Gastroesophageal sphincter (tissue), 4 donors: ENCODE results near the gene GAS2L2. TPM values are rescaled to one million over a fixed set of nuclear protein-coding genes. Genes with fewer than 3 reads are reported as not detected.
A peak's percentile ranks its signal among the peaks of the same experiment; 100 is the strongest.

Experiments
- ATAC-seq: fragments of 150-250 bp; one replicate; pipeline ENCODE4 v1.9.1; 2016; ENCODE audit warnings: mild to moderate bottlenecking, moderate library complexity
- H3K27ac ChIP-seq, 4 donors: fragments of 200-600 bp; sonication (generic) in 3 of 4; 1 replicate in 3 of 4; 2 replicates in 1 of 4; pipeline ENCODE4 v1.5.1; 2016 to 2019
- H3K27me3 ChIP-seq: fragments of 200-600 bp; sonication (generic); one replicate; pipeline ENCODE4 v1.5.1; 2019
- H3K36me3 ChIP-seq, 2 donors: fragments of 200-600 bp; sonication (generic); one replicate each; pipeline ENCODE4 v1.5.1; 2019; ENCODE audit warnings: control low read depth in 1 of 2
- H3K4me1 ChIP-seq, 3 donors: fragments of 200-600 bp; sonication (generic); 1 replicate in 2 of 3; 2 replicates in 1 of 3; pipeline ENCODE4 v1.5.1; 2016 to 2019; ENCODE audit warnings: control low read depth in 2 of 3
- H3K4me3 ChIP-seq, 2 donors: fragments of 200-600 bp; sonication (generic); one replicate each; pipeline ENCODE4 v1.5.1; 2019; ENCODE audit warnings: mild to moderate bottlenecking in 1 of 2, moderate library complexity in 1 of 2
- H3K9me3 ChIP-seq, 3 donors: fragments of 200-600 bp; sonication (generic); one replicate each; pipeline ENCODE4 v1.5.1; 2017 to 2019; ENCODE audit warnings: control low read depth in 2 of 3
- EP300 ChIP-seq: sonication (generic); formaldehyde crosslinking; IDR thresholded peaks from one replicate; pipeline ENCODE4 v1.6.1; 2017; ENCODE audit warnings: antibody characterized with exemption, mild to moderate bottlenecking
- POLR2A ChIP-seq, 2 donors: fragments of 450-650 bp; IDR thresholded peaks; one replicate each; pipeline ENCODE4 v1.6.1; 2017; ENCODE audit warnings: antibody characterized with exemption in 2 of 2, mild to moderate bottlenecking in 2 of 2, moderate library complexity in 1 of 2
- POLR2AphosphoS5 ChIP-seq: sonication (generic); formaldehyde crosslinking; IDR thresholded peaks from one replicate; pipeline ENCODE4 v1.6.1; 2017; ENCODE audit warnings: antibody characterized with exemption
- WGBS, 2 donors: methylation state at CpG; one replicate each; pipeline ENCODE4 v1.1.5; 2018; ENCODE audit warnings: low coverage in 1 of 2; 5-methylcytosine and 5-hydroxymethylcytosine counted together
- total RNA-seq, 4 donors: library from RNA; depleted of rRNA; stranded (reverse); fragments of >200 nt; gene quantifications; one replicate each; pipeline ENCODE4 v1.1.0, GENCODE V29; 2016
- TF ChIP-seq, protein P1 (sequence below), 4 experiments: fragments of 200-600 bp in 2 of 4; fragments of 450-650 bp in 2 of 4; sonication (generic) in 1 of 4; IDR thresholded peaks; one replicate each; pipeline ENCODE4 v1.5.1; 2017 to 2019; ENCODE audit warnings: antibody characterized with exemption in 4 of 4, mild to moderate bottlenecking in 2 of 4, moderate library complexity in 2 of 4

GAS2L2 gene
- total RNA-seq, 4 donors from 2014 or later: 1.5 TPM; not detected in 3

DNA sequence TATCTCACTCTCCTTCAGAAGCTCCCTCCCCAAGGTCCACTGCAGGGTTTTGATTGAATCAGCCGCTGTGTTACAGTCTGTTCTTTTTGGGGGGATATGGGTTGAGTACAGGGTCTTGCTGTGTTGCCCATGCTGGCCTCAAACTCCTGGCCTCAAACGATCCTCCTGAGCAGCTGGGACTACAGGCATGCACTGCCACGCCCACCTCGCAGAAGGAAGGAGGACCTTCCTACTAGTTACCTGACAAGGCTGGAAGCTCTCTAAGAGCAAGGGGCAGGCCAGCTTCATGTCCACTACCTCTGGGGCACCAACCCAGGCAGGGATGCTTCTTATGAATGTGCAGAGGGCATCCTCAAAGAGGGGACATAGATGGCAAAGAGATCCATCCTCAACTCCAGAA, 44.3 kb upstream of the GAS2L2 start:
- Histone ChIP-seq H3K9me3 (no peaks in the 10 kb centered on the region), H3K4me1 (peaks cover 8 to 87% (median 28%) of the 10 kb centered on the region in 3 donors), H3K36me3 (no peaks in the 10 kb centered on the region), H3K27me3 (peaks cover 5% of the 10 kb centered on the region), H3K27ac (peak overlapping the region in 2 of 4 donors; percentile 73 to 79), H3K4me3 (no peak overlapping the region)
- 80 to 88% methylated on average over 1 to 2 of the region's 4 CpGs for WGBS, 2 donors
- TF ChIP-seq, protein P1, sequence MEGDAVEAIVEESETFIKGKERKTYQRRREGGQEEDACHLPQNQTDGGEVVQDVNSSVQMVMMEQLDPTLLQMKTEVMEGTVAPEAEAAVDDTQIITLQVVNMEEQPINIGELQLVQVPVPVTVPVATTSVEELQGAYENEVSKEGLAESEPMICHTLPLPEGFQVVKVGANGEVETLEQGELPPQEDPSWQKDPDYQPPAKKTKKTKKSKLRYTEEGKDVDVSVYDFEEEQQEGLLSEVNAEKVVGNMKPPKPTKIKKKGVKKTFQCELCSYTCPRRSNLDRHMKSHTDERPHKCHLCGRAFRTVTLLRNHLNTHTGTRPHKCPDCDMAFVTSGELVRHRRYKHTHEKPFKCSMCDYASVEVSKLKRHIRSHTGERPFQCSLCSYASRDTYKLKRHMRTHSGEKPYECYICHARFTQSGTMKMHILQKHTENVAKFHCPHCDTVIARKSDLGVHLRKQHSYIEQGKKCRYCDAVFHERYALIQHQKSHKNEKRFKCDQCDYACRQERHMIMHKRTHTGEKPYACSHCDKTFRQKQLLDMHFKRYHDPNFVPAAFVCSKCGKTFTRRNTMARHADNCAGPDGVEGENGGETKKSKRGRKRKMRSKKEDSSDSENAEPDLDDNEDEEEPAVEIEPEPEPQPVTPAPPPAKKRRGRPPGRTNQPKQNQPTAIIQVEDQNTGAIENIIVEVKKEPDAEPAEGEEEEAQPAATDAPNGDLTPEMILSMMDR (IDR thresholded peaks at IDR 0.05): no peak
- no peak for TF ChIP-seq POLR2A (IDR thresholded peaks at IDR 0.05)
- no peak for TF ChIP-seq EP300
- TF ChIP-seq POLR2AphosphoS5: no peak
- no peak for ATAC-seq

DNA sequence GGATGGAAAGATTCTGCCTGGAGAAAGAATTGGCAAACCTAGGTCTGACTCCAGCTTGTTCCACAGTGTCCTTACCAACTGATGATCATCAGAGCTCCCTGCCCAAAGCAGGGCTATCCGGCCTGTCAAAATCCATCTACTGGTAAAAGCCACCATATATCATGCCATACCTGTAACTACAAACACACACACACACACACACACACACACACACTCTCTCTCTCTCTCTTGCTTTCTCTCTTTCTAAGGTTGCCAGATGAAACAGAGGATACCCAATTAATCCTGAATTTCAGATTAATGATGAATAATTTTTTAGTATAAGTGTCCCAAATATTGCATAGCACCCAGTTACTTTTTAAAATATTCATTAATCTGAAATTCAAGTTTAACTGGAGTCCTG, 43.9 kb upstream of the GAS2L2 start:
- no peak overlapping the region for H3K4me3 ChIP-seq
- ATAC-seq: no peak
- 80% methylated on average over 1 of the region's 1 CpG; no CpG with 5 or more reads in 1 of the 2 donors for WGBS, 2 donors
- TF ChIP-seq, protein P1 (IDR thresholded peaks at IDR 0.05): no peak
- no peak for TF ChIP-seq POLR2AphosphoS5
- no peak for TF ChIP-seq POLR2A (IDR thresholded peaks at IDR 0.05)
- no peak for TF ChIP-seq EP300
- no peaks in the 10 kb centered on the region for H3K9me3 ChIP-seq
- H3K4me1 ChIP-seq: peaks cover 8 to 87% (median 25%) of the 10 kb centered on the region in 3 donors
- peaks cover 5% of the 10 kb centered on the region for H3K27me3 ChIP-seq
- no peaks in the 10 kb centered on the region for H3K36me3 ChIP-seq
- peak overlapping the region in 1 of 4 donors; percentile 40 for H3K27ac ChIP-seq

DNA sequence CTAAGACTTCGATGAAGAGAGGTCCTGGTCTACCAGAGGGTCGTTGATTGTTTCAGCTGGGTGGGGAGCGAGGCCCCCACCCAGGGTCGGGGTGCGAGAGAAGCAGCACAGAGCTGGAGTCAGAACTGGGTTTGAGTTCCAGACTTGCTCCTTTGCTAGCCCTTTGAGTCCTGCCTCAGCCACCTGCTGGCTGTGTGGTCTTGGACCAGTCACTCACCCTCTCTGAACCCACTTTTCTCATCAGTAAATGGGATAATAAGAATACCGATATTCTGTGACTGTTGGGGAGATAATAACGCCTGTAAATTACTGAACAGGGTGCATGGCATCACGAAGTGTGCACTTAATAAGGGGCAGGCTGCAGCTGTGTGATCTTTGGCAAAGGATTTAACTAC, 42.8 kb upstream of the GAS2L2 start:
- Histone ChIP-seq H3K4me3 (peak overlapping the region; percentile 60 to 80), H3K9me3 (no peaks in the 10 kb centered on the region), H3K4me1 (peaks cover 5 to 78% (median 18%) of the 10 kb centered on the region in 3 donors), H3K27ac (peak overlapping the region in 3 of 4 donors; percentile 76 to 87 (median 87)), H3K36me3 (no peaks in the 10 kb centered on the region), H3K27me3 (peaks cover 5% of the 10 kb centered on the region)
- TF ChIP-seq, protein P1 (IDR thresholded peaks at IDR 0.05): no peak
- TF ChIP-seq POLR2A (IDR thresholded peaks at IDR 0.05) (no peak), POLR2AphosphoS5 (no peak), EP300 (no peak)
- no peak for ATAC-seq
- 44 to 80% methylated on average over 1 to 4 of the region's 8 CpGs for WGBS, 2 donors

DNA sequence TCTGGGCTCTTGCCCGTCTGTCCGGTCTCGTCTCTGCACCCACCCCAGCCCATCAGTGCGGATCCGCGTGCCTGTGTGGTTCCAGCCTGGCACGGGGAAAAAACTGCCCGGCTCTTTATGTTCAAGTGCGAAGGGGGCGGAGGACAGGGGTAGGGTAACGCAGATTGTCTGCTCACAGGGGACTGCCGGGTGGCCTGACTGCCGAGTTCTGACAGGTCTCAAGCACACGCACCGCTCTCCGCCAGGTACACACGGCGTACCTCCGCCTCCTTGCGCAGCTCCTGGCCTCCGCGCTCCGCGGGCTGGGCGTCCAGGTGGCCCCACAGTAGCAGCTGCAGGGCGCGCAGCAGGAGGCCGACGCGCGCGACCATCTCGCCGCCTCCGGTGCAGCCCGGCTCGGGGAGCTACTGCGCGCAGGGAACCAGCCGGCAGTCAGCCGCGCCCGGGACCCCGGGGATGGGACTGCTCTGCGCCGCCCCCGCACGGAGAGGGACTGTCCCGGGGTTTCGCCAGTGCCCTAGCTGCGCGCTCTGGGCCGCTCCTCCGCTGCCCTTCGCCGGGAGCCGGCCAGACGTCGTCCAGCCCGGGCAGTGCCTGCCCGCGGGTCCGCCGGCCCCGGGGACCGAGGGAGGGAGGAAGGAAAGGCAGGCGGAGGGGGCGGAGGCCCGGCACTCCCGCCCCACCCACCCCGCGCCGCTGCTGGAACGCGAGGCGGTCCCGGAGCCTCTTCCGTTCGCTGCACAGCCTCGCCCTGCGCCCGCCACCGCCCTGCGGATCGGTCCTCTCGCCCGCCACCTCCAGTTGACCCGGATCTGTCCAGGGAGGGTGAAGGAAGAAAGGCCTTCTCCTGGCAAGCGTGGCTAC, 42.2 kb upstream of the GAS2L2 start, which contains the start of gene MMP28:
MMP28 (minus strand) TSS at position 635 of the 864 bp plus-strand sequence; CDS start at position 371, 264 bp downstream.
- peak; percentile 75 for ATAC-seq
- TF ChIP-seq POLR2AphosphoS5: peak; percentile 72
- TF ChIP-seq POLR2A (IDR thresholded peaks at IDR 0.05): peak; percentile 66 to 77
- TF ChIP-seq, protein P1 (IDR thresholded peaks at IDR 0.05): no peak
- TF ChIP-seq EP300: no peak

More for the DNA sequence above, 42.2 kb upstream of the GAS2L2 start, which contains the start of gene MMP28:
- Histone ChIP-seq H3K9me3 (no peaks in the 10 kb centered on the region), H3K27me3 (peaks cover 5% of the 10 kb centered on the region), H3K27ac (peak within 1 kb of the TSS; percentile 13 to 87 (median 82)), H3K4me1 (peaks cover 2 to 71% (median 11%) of the 10 kb centered on the region in 3 donors), H3K4me3 (peak within 1 kb of the TSS; percentile 60 to 80), H3K36me3 (no peaks in the 10 kb centered on the region)
- no CpG with 5 or more reads among the region's 89 CpGs for WGBS, 2 donors
